ENCODE results near the gene ARHGDIA. TPM values are rescaled to one million over a fixed set of nuclear protein-coding genes. Genes with fewer than 3 reads are reported as not detected.

Gene ARHGDIA
- total and polyA plus RNA-seq, 2 of the 8 experiments (the other 6 are each of a cell fraction or from before 2014, with no cell fraction given) = 62.4 to 217 TPM

DNA sequence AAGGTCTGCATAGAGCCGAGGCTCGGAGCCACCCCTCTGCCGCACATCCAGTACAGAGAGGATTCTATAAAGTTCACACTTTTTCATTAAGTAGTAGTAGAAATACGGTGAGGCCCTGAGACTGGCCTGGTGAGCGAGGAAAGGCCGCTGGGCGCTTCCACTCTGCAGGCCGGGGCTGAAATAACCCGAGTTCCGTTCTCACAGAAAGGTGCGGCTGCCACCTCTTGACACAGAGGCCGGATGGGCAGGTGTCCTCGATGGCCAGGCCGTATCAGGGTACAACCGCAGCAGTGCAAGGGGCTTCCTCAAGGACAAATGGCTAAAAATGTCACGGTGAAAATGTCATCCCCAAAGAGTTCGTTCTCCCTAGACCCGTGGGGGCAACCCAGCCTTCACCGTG, 40.8 kb upstream of the ARHGDIA start:
- peaks cover 6% of the 10 kb centered on the region; the same call in 1 of the 2 replicates for H3K23me2 ChIP-seq (ENCODE audit: low read depth, low read length)
- peaks cover 0 to 13% (median 7%) of the 10 kb centered on the region in 4 experiments; a peak in 6 of 7 replicates for H3K4me1 ChIP-seq (replicated peaks in 1 of 4; ENCODE audit: control insufficient read depth in 3 of 4, insufficient read depth in 4 of 4, low read length in 3 of 4)
- H3K9me3 ChIP-seq (ENCODE audit: insufficient read depth in 2 of 2, low read depth in 1 of 2, low read length in 1 of 2) = no peaks in the 10 kb centered on the region
- no peak overlapping the region for H3K23ac ChIP-seq (ENCODE audit: insufficient read length)
- 0 out of 2 replicates have a peak overlapping the region, but pooled peaks have one; percentile 18 for H2BK5ac ChIP-seq (ENCODE audit: low read depth, low read length)
- no peak overlapping the region for H2AFZ ChIP-seq (ENCODE audit: low read length)
- no peak overlapping the region for H2BK15ac ChIP-seq (ENCODE audit: low read length)
- peaks cover 8 to 25% (median 19%) of the 10 kb centered on the region in 4 experiments for H3K36me3 ChIP-seq (ENCODE audit: control insufficient read depth in 2 of 4, insufficient read depth in 4 of 4, low read length in 3 of 4)
- peak overlapping the region; percentile 40 to 43; a peak in 2 of 4 replicates for H3K4me2 ChIP-seq (ENCODE audit: insufficient read depth in 1 of 2, low read depth in 2 of 2, low read length in 2 of 2)
- no peak overlapping the region for H3K56ac ChIP-seq (replicated peaks; ENCODE audit: insufficient read length, low read depth, low read length)
- H4K5ac ChIP-seq (ENCODE audit: insufficient read length, low read depth, low read length) = no peak overlapping the region
- CTCF ChIA-PET (ENCODE audit: partially characterized antibody) = interaction anchor here (0.9 to 2.5 kb wide), 4 partner anchors 14 to 294 kb away, joined by 3 to 8 read pairs (median 6); partner anchors contain the start of gene NOTUM
- H3K79me2 ChIP-seq (ENCODE audit: control insufficient read depth in 1 of 2, insufficient read depth in 2 of 2, low read length in 2 of 2) = peaks cover 0 to 4% of the 10 kb centered on the region in 2 experiments; a peak in 2 of 4 replicates
- peak overlapping the region; percentile 72 for H3K4ac ChIP-seq (replicated peaks; ENCODE audit: insufficient read length, low read depth, low read length)
- H2AK5ac ChIP-seq (ENCODE audit: low read depth, low read length) = no peak overlapping the region
- 91% methylated on average over 19 of the region's 19 CpGs; no CpG with 5 or more reads in 1 of the 2 experiments for WGBS, 2 experiments (ENCODE audit: extremely low coverage in 1 of 2, insufficient coverage in 1 of 2, insufficient read length in 1 of 2, insufficient replicate concordance in 2 of 2, low coverage in 1 of 2, low lambda C conversion rate in 2 of 2, missing lambda C conversion rate in 1 of 2)
- peaks cover 2% of the 10 kb centered on the region for H3K79me1 ChIP-seq (ENCODE audit: low read depth, low read length)
- H2BK120ac ChIP-seq (replicated peaks; ENCODE audit: low read depth, low read length) = no peak overlapping the region
- no peak overlapping the region for H3K27ac ChIP-seq (ENCODE audit: low read depth, low read length)
- FAIRE-seq (no peak), DNase-seq (ENCODE audit: low read depth in 1 of 2, low spot score in 2 of 2) (no peak)
- no peak overlapping the region for H3K18ac ChIP-seq (ENCODE audit: extremely low read depth, low read length)
- peaks cover 0 to 4% (median 2%) of the 10 kb centered on the region in 4 experiments; a peak in 2 of 7 replicates for H3K27me3 ChIP-seq (replicated peaks in 1 of 4; ENCODE audit: control insufficient read depth in 3 of 4, extremely low read depth in 1 of 4, insufficient read depth in 3 of 4, low read length in 3 of 4)
- H2BK20ac ChIP-seq (ENCODE audit: low read length) = no peak overlapping the region
- POLR2A ChIA-PET (ENCODE audit: partially characterized antibody) = interaction anchor here (0.5 to 8.7 kb wide), 9 partner anchors 9 to 145 kb away, joined by 3 to 135 read pairs (median 4); partner anchors contain the start of genes MAFG and NPB
- H3K9ac ChIP-seq (replicated peaks in 1 of 4; ENCODE audit: extremely low read depth in 1 of 4, low read depth in 3 of 4, low read length in 3 of 4) = no peak overlapping the region
- H4K8ac ChIP-seq (ENCODE audit: extremely low read depth, insufficient read depth, low read length) = no peak overlapping the region
- peak overlapping the region in 2 of 4 experiments; percentile 7 to 55; a peak in 4 of 8 replicates for H3K4me3 ChIP-seq (ENCODE audit: extremely low read depth in 1 of 4, insufficient read depth in 2 of 4, low read depth in 3 of 4, low read length in 4 of 4)
- H4K20me1 ChIP-seq (replicated peaks in 1 of 2; ENCODE audit: control insufficient read depth in 1 of 2, insufficient read depth in 2 of 2, low read length in 2 of 2) = peaks cover 4 to 48% of the 10 kb centered on the region in 2 experiments
- no peak overlapping the region for H3K14ac ChIP-seq (ENCODE audit: insufficient read length)
- 0 out of 2 replicates have a peak overlapping the region, but pooled peaks have one; percentile 9 for H2BK12ac ChIP-seq (ENCODE audit: low read depth, low read length)
- H4K91ac ChIP-seq (replicated peaks; ENCODE audit: insufficient read length, low read length) = no peak overlapping the region
- TF ChIP-seq POLR2A (IDR thresholded peaks at IDR 0.05; ENCODE audit: control extremely low read depth in 1 of 2, low read depth in 2 of 2, low read length in 2 of 2) = no peak
- TF ChIP-seq KDM5A (IDR thresholded peaks at IDR 0.05; ENCODE audit: low read length) = no peak
- no peak for TF ChIP-seq CREB1 (IDR thresholded peaks at IDR 0.05)
- TF ChIP-seq, protein P1, sequence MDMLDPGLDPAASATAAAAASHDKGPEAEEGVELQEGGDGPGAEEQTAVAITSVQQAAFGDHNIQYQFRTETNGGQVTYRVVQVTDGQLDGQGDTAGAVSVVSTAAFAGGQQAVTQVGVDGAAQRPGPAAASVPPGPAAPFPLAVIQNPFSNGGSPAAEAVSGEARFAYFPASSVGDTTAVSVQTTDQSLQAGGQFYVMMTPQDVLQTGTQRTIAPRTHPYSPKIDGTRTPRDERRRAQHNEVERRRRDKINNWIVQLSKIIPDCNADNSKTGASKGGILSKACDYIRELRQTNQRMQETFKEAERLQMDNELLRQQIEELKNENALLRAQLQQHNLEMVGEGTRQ (IDR thresholded peaks at IDR 0.05; ENCODE audit: low read length) = no peak
- no peak for TF ChIP-seq MAFK (IDR thresholded peaks at IDR 0.05; ENCODE audit: low read depth, low read length)
- no peak for TF ChIP-seq ATF3 (IDR thresholded peaks at IDR 0.05; ENCODE audit: insufficient read depth, low read depth, low read length)
- TF ChIP-seq SUZ12 (IDR thresholded peaks at IDR 0.05; ENCODE audit: low read length) = no peak
- TF ChIP-seq JUN (IDR thresholded peaks at IDR 0.05; ENCODE audit: low read depth, low read length) = no peak
- no peak for TF ChIP-seq RBBP5 (IDR thresholded peaks at IDR 0.05; ENCODE audit: borderline replicate concordance, low read depth, low read length)
- TF ChIP-seq, protein P2, sequence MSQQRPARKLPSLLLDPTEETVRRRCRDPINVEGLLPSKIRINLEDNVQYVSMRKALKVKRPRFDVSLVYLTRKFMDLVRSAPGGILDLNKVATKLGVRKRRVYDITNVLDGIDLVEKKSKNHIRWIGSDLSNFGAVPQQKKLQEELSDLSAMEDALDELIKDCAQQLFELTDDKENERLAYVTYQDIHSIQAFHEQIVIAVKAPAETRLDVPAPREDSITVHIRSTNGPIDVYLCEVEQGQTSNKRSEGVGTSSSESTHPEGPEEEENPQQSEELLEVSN (IDR thresholded peaks at IDR 0.05) = no peak
